GM21381 (cell line): ENCODE data around the gene C2orf69.

Experiments
- ATAC-seq: cut with Tn5 transposase; IDR thresholded peaks from one replicate; pipeline ENCODE4 v1.9.1; 2021; ENCODE audit warnings: mild to moderate bottlenecking, moderate library complexity; ENCODE audit not compliant: unreplicated experiment

Gene C2orf69, protein sequence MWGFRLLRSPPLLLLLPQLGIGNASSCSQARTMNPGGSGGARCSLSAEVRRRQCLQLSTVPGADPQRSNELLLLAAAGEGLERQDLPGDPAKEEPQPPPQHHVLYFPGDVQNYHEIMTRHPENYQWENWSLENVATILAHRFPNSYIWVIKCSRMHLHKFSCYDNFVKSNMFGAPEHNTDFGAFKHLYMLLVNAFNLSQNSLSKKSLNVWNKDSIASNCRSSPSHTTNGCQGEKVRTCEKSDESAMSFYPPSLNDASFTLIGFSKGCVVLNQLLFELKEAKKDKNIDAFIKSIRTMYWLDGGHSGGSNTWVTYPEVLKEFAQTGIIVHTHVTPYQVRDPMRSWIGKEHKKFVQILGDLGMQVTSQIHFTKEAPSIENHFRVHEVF

DNA sequence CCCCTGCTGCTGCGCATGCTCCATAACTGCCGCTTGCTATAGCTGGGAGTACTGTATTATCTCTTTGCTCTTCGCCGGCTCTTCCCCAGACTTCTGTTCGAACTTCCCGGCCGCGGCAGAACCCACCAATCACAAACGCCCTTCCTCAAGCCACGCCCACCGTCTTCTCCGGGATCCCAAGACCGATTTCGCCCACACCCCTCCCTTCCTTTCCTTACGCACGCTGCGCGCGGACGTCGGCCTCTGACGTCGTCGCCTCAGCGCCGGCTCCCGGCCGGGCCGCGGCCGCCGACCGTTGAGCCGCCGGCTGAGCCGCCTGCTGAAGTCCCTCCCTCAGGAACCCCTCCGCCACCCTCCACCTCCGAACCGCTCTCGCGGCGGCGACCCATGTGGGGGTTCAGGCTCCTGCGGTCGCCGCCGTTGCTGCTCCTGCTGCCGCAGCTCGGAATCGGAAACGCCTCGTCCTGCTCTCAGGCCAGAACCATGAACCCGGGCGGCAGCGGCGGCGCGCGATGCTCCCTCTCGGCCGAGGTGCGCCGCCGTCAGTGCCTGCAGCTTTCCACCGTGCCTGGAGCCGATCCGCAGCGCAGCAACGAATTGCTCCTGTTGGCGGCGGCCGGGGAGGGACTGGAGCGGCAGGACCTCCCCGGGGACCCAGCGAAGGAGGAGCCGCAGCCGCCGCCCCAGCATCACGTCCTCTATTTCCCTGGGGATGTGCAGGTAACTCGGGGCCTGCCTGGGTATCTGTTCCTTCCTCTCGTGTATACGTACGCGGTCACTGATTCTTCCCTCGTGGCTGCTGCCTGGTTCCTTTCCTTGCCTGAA is at the start of gene C2orf69:
Gene C2orf69, plus strand, starts transcription at position 242 of the 825 bp plus-strand sequence. Its CDS starts 146 bp downstream, at position 388.
- ATAC-seq, result peak; percentile 90

DNA sequence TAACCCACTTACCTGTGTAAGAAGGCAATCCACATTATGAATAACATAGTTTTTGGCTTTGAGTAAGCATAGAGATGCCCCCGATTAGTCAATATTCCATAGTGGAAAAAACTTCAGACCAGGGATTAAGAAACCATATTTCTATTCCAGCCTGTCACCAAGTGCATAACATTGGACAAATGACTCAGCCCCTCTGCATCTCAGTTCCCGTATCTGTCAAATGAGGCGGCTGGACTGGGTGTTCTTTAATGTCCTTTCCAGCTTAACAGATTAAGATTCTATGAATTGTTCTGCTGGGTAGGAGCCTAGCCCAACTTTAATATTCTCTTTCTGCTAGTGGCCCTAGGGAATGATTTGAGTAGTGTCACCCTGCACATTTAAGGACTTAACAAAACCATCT is 48.3 kb upstream of the C2orf69 start:
- ATAC-seq, result no peak

DNA sequence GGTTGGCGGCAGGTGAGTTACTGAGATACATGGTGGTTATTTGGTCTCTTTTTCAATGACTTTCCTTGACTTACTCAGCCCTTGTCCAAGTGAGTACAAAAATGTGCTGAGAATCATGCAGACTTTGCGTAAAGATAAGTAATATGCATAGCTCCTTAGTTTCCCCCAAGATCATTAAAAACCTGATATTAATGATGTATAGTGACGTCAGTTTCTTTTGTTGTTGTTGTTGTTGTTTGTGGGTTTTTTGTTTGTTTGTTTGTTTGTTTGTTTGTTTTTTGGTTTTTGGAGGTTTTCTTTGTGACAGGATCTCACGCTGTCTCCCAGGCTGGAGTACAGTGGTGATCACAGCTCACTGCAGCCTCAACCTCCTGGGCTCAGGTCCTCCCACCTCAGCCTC is 45.2 kb upstream of the C2orf69 start:
- ATAC-seq, result no peak

DNA sequence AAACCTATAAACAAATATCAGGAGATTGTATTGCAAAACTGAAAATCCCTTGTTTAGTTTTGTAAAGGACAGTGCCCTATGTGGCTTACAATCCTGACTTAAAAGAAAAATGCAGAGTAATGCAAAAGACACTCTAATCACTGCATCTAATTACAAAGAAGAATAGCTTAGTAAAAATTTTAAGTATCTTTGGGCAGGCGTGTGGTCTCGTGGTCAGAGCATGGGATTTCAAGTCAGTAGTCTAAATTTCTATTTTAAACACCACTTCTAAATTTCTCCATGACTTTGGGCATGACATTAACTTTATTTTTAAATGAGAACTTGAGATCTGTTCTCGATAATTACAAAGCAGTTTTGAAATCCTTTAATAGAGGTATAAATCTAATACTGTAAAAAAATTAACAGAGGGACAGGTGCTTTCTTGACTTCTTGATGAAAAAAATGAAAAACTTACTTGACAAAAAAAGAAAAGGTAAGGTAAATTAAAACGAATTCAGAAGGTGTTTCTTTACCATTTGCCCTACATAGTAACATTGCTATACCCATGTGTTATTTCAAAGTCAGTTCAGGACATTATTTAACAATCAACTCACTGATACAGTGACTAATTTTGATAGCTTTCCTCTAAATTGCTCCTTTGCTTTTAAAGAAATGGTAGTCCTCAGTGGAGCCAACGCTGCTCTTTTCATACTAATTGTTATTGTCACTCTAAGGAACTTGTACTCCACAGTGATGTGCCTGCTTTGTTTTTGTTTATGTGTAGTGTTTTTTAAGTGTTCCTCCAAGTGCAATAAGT is 42.5 kb upstream of the C2orf69 start:
- no peak for ATAC-seq

DNA sequence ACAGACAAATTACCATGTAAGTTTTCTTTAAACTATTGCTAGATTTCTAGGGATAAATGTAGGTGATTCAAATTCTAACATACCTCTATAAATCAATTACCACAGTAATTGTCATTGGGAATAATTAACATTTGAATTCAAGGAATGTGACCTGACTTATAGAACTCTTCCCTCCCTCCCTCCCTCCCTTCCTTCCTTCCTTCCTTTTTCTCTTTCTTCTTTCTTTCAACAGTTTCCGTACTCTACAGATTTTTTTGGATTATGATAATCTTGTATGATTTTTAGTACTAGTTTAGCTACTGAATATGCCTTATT is 41.9 kb upstream of the C2orf69 start:
- no peak for ATAC-seq

DNA sequence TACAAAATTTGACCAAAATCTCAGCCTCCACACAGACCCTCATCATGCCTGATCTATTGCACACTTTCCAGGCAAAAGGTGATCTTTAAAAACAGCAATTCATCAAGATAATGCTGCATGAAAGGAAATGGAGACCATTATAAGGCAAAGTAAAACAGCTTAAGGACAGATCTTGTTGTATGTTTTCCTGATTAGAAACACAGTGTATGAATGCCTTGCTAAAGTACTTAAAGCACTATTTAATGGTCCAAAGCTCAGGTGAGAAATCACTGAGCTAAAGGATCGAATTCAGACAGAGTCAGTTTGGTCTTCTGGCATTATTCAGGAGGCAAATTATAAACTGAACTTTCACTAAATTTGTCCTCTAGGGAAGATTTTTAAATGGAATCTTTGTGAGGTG is 41.4 kb upstream of the C2orf69 start:
- no peak for ATAC-seq

DNA sequence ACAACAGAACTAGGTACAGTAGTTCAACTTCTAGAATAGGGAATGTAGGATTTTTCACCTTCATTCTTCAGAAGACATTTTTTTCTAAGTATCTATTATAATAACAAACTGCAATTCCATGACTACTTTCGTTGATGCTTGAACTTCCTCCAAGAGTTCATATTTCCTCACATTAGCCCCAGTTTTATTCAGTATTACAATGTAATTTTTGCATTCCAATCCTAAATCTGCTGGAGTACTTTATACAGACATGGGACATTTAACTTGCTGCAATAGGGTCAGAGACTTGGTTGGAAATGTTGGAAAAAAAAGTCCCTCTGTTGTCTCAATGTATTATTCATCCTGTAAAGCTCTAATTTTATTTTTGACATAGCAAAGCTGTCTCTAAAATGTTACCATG is 40.5 kb upstream of the C2orf69 start:
- ATAC-seq, result no peak

DNA sequence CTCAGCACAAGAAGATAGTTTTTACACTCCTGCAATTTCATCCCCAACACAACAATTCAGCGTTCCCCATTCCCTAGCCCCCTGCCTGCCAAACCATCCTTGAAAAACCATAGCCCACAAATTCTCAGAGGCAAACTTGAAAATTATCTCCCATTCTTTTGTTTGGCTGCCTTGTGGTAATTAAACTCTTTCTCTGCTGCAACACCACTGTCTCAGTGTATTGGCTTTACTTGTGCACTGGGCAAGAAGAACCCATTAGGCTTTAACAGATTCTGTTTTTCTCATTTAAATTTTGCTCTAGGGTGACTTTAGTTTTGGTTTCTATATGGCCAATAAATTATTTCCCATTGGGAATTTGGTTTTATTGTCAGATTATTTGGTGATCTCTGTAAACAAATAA is 36.9 kb upstream of the C2orf69 start:
- no peak for ATAC-seq

DNA sequence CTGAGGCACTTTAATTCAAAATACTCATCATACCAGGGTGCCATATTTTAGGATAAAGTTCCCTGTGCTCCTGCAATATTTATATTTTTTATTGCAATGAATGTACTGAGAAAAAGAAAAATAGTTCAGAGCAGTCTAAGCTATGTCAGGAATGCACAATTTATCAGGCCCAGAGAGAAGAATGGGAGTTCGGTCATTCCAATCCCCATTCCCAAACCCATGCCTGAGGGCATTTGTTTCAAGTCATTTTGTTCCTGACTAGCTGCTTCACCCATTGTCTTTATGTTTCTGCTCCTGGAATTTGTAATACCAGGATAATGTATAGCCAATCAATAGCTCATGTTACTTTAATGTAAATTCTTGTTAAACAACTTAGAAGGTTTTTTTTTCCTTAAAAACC is 35.7 kb upstream of the C2orf69 start:
- ATAC-seq, result no peak

DNA sequence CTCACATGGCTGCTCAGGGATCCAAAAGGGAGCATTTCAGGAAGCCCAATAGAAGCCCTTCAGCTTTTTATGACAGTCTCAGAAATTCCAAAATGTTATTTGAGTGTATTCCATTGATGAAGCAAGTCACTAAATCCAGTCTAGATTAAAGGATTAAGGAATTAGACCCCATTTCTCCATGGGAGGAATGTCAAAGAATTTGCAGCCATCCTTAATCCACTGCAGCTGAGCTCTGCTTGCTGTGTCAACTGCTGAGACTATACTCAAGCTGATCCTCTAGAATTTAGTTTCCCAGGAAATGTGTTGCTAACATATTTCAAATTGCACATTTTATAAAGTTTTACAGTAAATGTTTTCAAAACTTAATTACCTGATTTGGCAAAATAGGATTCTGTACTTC is 28.4 kb upstream of the C2orf69 start:
- no peak for ATAC-seq

DNA sequence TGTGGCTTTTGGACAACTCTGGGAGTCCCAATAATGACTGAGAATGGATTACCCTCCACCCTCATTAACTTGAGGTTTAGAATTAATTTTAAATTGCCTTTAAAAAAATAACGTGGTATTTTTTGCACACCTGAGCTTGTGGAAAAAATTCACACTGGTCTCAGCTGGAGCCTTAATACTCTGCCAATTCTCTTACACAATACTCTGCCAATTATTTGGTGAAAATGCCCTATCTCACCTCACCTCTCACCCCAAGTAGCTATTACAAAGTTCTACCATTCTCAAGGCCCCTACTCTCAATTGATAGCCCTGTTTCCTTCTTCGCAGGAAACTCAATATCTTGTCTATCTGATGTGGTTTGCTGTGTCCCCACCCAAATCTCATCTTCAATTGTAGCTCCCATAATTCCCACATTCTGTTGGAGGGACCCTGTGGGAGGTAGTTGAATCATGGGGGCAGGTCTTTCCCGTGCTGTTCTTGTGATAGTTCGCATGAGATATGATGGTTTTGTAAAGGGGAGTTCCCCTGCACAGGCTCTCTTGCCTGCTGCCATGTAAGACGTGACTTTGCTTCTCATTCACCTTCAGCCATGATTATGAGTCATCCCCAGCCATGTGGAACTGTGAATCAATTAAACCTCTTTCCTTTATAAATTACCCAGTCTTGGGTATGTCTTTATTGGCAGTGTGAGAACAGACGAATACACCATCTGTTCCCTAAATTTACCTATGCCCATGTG is 27.4 kb upstream of the C2orf69 start:
- no peak for ATAC-seq

DNA sequence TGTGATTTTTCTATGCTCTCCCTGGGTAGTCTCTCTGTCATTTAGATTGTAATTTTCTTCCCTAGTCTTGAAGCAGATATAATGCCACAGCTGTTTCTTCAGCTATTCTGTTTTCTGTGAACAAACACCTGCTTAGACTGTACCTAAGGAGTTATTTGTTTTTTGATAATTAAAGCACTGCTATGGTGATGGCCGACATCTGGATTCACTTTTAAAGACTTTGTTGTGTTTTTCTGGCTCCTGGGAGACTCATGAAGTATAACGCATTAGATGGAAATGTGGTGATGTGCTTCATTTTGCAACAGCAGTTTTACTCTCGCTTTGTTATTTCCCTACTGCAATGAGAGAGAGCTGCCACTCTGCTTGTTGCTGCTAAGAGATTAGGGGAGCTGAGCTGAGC is 15.7 kb upstream of the C2orf69 start:
- no peak for ATAC-seq

DNA sequence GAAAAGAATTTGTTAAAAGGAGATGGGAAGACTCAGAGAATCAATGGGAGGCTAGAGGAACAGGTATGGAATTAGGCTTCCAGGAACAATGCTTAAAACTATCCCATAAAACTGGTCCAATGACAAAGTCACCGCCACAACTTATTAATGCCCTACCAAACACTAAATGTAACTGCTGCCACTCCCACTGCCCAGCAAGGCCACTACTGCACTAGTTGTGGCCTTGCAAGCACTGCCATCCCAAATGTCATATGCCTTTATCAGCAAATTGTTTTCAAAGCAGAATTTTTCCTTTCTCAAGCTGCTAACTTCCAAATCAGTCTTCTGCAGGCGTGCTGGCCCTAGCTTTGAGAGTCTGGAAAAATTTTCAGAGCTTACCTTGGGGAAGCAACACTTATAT is 14.5 kb upstream of the C2orf69 start:
- ATAC-seq, result no peak

DNA sequence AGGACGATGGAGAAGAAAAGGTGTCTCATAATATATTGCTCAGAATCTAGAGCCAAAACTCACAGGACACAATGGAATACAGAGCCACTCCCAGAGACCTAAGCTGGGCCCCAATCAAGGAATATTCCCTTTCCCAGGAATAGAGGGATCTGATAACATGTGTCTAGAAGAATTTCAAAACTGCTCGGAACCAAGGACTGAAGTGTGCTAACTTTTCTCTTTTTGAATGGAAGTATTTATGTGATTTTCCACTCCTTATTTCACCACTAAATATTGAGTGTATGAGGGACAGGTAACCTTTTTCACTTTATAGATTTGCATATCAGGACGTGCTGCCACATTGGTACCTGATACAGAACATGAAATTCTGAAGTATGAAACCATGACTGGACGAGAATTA is 9.2 kb upstream of the C2orf69 start:
- no peak for ATAC-seq

DNA sequence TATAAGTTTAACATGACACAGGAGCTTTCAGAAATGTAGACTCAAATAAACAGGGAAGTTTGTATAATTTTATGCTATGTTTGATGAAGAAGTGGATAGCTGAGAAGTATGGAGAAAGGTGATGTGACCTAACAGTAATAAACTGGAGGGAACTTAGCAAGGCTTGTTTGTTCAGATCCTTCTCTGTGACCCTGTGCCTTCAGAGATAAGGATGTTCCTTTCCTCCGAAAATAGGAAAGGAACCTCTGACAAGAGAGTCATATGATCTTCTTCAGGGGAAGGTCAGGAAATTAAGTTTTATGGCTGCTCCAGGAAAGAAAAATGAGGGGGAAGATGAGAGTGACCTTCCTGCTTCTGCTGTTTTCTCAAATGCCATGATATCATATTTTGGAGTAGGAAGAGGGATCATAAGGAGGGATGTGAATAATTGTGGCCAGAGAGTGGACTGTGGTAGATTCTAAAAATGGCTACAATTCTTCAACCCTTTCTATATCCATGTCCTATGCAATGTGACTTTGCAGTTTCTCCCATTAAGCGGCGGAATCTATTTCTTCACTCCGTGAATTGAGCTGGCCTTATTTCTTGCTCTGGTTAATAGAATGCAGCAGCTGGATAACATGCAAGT is 8.5 kb upstream of the C2orf69 start:
- no peak for ATAC-seq

DNA sequence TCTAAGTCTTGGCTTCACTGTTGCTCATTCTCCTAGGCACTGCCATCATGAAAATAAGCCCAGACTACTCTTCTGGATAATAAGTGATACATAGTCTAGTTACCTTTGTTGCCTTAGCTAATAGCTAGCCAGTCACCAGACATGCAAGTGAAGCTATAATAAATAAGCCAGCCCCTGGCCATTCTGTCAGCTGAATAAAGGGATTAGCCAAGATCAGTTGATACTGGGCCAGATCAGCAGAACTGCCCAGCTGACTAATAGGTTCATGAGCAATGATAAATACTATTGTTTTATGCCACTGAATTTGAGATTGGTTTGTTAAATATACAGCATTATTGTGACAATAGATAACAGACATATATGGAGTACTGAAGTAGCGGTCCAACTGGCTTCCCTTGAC is 8.0 kb upstream of the C2orf69 start:
- no peak for ATAC-seq

DNA sequence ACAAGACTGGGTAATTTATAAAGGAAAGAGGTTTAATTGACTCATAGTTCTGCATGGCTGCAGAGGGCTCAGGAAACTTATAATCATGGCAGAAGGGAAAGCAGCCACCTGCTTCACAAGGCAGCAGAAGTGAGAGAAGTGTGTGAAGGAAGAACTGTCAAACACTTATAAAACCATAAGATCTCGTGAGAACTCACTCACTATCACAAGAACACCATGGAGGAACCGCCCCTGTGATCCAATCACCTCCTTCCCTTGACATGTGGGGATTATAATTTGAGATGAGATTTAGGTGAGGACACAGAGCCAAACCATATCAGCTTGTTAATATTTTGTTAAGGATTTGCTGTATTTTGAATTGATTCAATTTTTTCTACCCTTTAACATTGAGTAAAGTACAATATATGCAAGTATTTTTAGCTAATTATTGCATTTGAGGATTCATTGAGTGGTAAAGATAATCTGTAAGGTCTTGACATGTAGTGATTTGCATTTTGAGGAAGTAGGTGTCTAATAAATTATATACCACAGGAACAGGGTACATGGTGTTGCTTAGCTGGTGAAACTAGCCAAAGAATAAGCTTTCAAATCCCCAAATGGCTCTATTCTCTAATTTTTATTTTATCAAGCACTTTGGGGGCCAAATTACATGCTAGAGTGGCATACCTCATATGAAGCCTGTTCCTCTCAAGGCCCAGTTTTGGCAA is 3.9 kb upstream of the C2orf69 start:
- ATAC-seq, result no peak

DNA sequence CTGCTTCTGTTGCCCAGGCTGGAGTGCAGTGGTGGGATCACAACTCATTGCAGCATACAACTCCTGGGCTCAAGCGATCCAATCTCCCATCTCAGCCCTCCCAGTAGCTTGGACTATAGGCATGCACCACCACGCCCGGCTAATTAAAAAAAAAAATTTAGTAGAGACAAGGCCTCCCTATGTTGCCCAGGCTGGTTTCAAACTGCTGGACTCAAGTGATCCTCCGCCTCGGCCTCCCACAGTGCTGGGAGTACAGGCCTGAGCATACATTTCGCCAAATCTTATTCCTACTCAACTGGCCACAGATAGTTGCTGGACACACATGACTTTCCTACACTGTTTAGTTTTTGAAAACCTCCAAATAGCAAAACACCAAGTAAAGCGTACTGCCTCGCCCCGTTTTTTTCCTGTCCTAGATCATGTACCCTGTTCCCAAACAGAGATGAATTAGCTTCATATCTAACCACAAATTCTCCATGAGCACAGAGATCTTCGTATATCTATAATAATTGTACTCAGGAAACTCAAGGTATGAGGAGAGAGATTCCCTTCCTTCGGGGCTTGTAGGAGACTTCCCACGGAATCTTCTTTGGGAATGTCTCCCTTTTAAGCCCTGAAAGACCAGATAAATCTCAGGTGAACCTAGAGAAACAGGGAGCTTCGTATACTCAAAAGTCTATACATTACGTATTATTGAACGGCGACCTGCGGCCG is 598 bp upstream of the C2orf69 start:
- peak; percentile 0 for ATAC-seq

DNA sequence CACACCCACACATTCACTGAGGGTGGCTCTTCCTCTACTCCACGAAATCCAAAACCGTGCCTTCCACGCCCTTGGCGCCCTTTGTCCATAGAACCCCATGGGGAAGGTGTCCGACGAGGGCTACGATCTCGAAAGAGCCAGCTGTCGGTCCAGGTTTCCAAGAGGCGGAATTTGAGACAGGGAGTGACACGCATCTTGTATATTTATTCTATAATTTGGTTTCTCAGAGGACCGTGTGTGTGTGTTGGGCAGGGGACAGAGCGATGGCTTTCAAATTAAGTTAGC is 726 bp downstream of the C2orf69 start:
- ATAC-seq, result no peak
